NT2/D1 (cell line): Measurements from ENCODE around the gene CNOT1.

Experiments
- DNase-seq: peaks from one replicate; pipeline ENCODE4 v3.0.0-alpha.2; 2011; ENCODE audit warnings: low read depth, low spot score
- H3K27me3 ChIP-seq: 2 replicates; pipeline ENCODE4 v1.6.0; 2011; ENCODE audit warnings: mild to moderate bottlenecking; ENCODE audit not compliant: insufficient read length, insufficient read depth
- H3K36me3 ChIP-seq: 2 replicates; pipeline ENCODE4 v1.6.1; 2011; ENCODE audit warnings: mild to moderate bottlenecking, low read length, mixed read lengths; ENCODE audit not compliant: insufficient read depth, insufficient read length
- H3K4me1 ChIP-seq: 2 replicates; pipeline ENCODE4 v1.5.1; 2011; ENCODE audit not compliant: insufficient read depth, insufficient read length
- H3K4me3 ChIP-seq: 2 replicates; pipeline ENCODE4 v1.5.1; 2011; ENCODE audit warnings: low read depth; ENCODE audit not compliant: insufficient read length
- H3K9ac ChIP-seq: 2 replicates; pipeline ENCODE4 v1.6.0; 2011; ENCODE audit warnings: low read depth; ENCODE audit not compliant: insufficient read length
- H3K9me3 ChIP-seq: 2 replicates; pipeline ENCODE4 v1.5.1; 2011; ENCODE audit warnings: mild to moderate bottlenecking, low read length; ENCODE audit not compliant: insufficient read depth
- SUZ12 ChIP-seq: IDR thresholded peaks from 2 replicates; pipeline ENCODE4 v1.6.1; 2011; ENCODE audit not compliant: insufficient read length, insufficient read depth; ENCODE audit errors: extremely low read depth
- YY1 ChIP-seq: IDR thresholded peaks from 2 replicates; pipeline ENCODE4 v1.6.1; 2011; ENCODE audit not compliant: insufficient read length, insufficient read depth
- ZNF274 ChIP-seq: IDR thresholded peaks from 2 replicates; pipeline ENCODE4 v1.6.1; 2011; ENCODE audit warnings: mild to moderate bottlenecking, low read depth, low read length

CNOT1 gene

GRCh38 chr16:58472266-58472665 is 157.4 kb downstream of the CNOT1 start:
- H3K36me3 ChIP-seq, result no peaks in the 10 kb centered on the region
- H3K27me3 ChIP-seq, result no peaks in the 10 kb centered on the region
- peaks cover 13% of the 10 kb centered on the region for H3K4me1 ChIP-seq
- no peak for TF ChIP-seq YY1
- no peak for TF ChIP-seq SUZ12
- TF ChIP-seq ZNF274, result no peak
- DNase-seq, result no peak
- no peak overlapping the region for H3K9ac ChIP-seq
- H3K4me3 ChIP-seq, result no peak overlapping the region
- H3K9me3 ChIP-seq, result no peaks in the 10 kb centered on the region

GRCh38 chr16:58471209-58471975 is 158.2 kb downstream of the CNOT1 start:
- H3K4me1 ChIP-seq, result peaks cover 15% of the 10 kb centered on the region
- TF ChIP-seq SUZ12 (no peak), YY1 (no peak), ZNF274 (no peak)
- peaks cover 7% of the 10 kb centered on the region for H3K27me3 ChIP-seq
- H3K9ac ChIP-seq, result no peak overlapping the region
- no peaks in the 10 kb centered on the region for H3K36me3 ChIP-seq
- DNase-seq, result no peak
- H3K4me3 ChIP-seq, result no peak overlapping the region
- H3K9me3 ChIP-seq, result no peaks in the 10 kb centered on the region
